ENCODE data around the gene XPO6.

XPO6 gene

GRCh38 chr16:28207399-28207798 lies 4.4 kb downstream of the XPO6 start:
- no peak for DNase-seq

- no peak for DNase-seq
Observed at GRCh38 chr16:28205974-28206373, 5.8 kb downstream of the XPO6 start.

GRCh38 chr16:28205117-28205899 lies 6.5 kb downstream of the XPO6 start:
- DNase-seq = no peak

- no peak for DNase-seq
Observed at GRCh38 chr16:28204622-28205021, 7.1 kb downstream of the XPO6 start.

DNA sequence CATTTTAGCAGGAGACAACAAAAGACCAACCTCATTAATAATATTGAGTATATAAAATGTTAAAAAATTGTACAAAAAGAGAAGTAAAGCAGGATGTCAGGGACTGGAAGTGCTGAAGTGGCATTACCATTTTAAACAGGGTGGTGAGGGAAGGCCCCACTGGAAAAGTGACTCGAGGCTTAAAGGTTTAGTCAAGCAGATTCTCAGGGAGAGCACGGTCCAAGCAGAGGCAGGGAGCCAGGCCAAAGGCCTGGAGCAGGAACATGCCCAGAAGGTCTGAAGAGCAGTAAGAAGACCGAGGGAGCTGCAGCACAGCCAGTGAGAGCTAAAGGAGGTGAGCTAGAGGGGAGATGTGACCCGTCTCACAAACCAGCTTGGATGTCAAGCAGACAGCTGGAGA lies 7.6 kb downstream of the XPO6 start:
- DNase-seq = no peak

DNA sequence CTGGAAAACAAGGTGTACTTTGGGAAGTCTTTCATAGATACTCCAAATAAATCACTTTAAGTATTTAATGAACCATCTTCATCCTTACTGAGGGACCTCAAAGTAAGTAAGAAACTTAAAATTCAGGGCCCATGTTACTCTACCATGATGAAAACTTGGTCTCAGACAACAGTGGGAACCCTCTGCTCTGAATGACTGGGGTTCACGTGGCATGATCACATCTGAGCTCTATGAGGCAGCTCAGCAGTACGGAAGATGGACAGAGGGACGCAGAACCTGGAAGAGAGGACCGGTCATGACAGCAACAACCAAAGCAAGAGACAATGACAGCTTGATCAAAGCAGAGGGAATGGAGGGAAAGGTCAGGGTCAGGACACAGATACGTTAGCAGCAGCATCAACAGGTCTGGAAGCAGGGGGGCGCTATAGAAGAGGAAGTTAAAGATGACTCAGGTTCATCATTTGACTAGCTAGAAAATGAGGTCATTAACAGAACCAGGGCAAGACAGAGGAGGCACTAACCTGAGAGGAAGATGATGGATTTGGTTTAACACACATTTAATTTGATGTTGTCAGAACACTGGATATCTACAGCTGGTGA lies 9.5 kb downstream of the XPO6 start:
- no peak for DNase-seq

- no peak for DNase-seq
Observed at GRCh38 chr16:28200661-28201060, 11.1 kb downstream of the XPO6 start.

DNA sequence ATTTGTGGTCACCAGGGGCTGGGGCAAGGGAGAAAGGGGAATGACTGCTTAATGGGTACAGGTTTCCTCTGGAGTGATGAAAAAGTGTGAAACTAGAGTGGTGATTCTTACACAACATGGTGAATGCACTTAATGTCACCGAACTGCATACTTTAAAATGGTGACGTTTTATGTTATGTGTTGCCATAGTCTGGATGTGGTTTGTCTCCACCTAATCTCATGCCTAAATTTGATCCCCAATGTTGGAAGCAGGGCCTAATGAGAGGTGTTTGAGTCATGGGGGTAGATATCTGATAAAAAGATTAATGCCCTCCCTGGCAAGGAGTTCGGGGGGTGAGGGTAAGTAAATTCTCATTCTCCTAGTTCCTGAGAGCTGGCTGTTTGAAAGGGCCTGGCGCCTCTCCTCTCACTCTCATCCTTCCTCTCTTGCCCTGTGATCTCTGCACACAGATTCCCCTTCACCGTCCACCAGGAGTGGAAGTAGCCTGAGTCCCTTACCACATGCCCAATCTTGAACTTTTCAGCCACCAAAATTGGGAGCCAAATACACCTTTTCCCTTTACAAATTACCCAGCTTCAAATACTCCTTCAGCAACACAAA lies 15.3 kb downstream of the XPO6 start:
- no peak for DNase-seq

DNA sequence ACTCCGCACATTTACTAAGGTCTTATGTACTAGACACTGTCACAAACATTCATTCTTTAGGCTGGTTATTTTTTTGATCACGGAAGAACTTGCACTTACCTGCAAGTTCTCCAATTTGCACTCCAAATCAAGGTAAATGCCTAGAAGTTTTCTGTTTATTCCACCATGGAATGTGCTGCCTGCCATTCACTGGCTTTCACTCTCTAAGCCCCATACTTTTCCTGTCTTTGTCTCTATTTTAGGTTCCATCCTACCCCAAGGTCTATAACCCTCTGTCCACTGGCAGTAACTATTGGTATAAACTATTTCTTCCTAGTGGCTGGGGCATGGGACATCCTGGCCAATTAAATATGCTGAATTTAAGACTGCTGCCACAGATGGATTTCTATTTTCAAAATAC lies 15.9 kb downstream of the XPO6 start:
- no peak for DNase-seq

DNA sequence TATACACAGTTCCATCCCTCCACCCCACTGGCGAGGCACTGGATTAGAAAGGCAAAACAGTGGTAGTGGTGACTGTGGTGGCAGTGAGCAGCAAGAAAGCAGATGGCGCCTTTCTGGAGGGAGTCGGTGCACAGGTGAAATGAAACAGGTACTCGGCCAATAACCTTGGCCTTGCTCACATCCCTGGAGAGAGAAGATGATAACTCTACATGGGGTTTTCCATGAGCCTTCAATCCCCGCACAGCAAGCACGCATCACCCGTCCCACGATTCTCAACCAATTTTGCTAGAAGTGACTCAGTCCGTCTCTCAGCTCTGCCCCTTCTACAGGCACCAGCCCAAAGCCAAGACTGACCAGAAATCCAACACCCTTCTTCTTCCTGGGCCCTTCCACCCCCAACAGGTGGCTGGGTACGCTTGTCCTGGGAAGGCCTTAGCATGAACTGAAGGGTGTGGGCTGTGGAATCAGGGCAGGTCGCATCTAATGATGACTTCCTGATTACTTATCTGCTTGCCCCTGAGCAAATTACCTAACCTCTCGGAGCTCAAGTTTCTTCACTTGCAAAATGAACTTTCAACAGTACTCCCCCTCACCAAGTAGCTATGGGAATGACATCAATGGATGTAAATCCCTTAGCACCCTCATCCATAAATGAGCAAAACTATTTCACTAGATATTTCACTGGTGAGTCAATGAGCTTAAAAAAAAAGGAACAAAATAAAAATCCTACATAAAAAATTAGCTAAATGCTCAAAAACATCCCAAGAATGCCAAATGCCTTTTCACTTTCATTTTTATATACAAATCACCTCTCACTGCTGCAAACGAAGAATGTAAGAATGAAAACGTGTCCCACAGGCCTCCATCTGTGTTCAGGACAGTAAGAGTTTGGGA lies 18.0 kb downstream of the XPO6 start:
- no peak for DNase-seq

DNA sequence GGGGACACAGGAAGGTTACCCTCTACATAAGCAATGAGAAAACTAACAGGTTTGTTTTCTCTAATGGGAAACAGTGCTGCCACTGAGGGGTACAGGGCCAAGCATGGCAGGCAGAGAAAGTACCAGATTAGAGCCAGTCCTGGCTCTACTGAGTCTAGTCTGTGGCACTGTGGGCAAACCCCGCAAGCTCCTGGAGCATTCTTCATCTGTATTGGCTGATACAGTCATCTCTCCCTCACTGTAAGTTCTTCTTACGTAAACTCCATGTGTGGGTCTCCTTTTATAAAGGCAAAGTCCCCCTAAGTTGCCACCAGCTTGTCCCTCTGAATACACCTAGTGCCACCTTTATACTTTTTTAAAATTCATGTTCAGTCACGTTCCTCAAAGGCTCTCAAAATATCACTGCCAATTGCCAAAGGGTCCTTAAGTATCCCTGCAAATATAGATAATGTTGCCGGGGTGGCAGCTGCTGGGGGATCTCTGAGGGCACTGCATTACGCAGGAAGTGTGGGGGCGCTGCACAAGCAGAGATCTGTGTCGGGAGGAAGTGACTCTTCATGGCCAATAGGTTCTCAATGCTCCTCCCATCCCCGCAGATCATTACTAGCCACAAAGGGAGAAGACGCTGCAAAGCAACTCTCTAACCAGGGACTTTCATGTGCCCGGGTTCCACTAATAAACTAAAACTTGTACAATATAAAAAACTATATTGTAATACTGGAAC lies 18.8 kb downstream of the XPO6 start:
- DNase-seq = no peak

DNA sequence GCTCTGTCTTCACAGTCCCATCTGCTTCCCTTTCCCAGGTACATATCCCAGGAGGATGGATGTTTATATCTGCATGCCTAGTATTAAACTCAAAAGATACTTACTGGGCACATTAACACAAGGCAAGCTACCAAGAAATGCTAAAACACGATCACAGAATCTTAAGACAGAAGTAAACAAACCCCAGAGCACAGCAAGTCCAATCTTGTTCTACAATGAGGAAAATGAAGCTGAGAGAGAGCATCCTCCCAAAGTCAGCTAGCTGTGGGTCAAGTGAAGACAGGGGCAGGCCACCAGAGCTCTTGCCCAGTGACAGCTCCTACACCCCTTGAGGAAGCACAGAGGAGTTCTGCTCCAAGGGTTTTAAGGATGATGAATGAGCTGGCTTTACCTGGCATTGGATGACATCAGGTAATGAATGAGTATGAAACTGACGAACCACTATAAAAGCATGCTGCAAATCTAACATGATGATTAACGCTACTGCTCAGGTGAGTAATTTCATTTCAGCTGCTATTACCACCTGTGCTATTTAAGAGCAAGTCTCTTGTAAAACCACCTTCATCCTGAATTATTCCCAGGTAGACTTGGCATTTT lies 20.3 kb downstream of the XPO6 start:
- no peak for DNase-seq

DNA sequence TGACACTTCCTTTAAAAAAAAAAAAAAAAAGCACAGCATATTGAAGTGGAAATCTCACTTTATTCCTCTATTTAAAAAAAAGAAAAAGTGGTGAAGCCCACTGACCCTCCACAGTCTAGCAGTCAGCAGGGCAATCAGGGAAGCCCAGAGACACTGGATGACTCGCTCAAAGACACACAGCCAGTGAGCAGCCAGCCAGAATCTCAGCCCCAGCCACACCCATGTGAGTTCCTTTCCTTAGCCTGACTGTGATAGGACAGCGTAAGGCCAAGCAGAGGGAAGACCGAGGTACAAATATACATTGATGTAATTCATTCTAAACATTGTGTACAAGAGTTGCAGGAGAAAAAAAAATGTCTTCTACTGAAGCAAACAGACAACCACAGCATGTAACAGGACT lies 22.5 kb downstream of the XPO6 start:
- DNase-seq = no peak

DNA sequence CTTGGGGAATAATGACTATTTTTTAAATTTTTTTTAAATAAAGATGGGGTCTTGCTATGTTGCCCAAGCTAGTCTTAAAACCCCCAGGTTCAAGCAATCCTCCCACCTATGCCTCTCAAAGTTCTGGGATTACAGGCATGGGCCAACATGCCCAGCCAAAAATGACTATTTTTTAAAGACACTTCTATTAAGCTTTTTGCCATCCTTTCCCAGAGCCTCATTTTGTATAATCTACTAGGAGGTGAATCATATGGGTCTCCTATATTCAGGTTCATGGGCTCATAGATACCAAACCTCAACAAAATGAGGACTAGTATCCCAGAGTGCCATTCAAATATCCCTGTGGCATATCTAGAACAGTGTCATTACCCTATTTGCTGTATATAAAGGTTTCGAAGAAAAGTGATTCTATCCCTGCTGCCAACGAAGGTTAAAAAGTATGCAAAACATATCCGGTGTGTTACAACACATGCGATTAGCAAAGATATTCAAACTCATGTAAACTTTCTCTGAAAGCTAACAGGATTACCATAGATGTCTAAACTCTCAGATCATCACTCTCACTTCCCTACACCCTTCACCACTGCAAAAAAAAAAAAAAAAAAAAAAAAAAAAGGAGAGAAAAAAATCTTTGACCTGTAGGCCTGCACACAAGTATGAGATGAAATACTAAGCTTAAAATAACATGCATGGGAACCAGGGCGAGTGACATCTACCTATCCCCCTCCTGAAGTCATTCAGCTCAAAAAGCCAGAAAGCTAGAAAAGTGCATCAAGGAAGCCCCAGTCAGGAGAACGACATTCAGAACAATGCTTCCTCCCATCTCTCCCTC lies 23.5 kb downstream of the XPO6 start:
- no peak for DNase-seq

GRCh38 chr16:28187595-28188004 lies 24.2 kb downstream of the XPO6 start:
- no peak for DNase-seq

DNA sequence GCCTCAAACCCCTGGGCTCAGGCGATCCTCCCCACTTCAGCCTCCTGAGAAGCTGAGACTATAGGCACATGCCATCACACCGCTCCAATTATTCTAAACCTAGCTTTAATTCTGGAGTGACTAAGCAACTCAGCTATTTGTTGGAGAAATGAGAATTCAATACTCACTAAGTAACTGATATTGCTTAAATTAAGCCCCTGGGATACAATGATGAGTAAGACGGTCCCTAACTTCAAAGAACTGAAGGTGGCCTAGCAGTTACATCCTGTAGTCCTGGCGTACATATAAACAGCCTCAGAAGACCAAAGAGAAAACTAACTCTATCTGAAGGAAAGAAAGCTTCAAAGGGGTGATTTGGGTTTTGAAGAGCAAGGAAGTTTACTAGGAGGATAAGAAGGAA lies 25.0 kb downstream of the XPO6 start:
- DNase-seq = no peak

DNA sequence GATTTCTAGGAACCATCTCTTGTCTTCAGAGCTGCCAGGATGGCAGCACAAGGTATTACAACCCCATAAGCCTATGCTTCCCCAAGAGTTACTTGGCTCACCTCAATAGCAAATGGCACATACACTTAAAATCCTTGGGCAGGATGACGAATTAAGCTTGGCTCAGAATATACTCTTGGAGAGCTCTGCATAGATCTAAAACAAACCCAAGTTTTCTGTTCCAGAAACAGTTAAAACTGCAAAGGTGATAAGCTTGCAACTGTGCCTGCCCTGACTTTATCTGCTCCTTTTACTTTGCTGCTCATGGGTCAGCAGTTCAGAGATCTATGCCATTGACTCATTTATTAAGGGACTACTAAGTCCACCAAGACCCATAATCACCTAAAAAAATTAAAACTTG lies 26.1 kb downstream of the XPO6 start:
- no peak for DNase-seq

GRCh38 chr16:28184625-28185024 lies 27.1 kb downstream of the XPO6 start:
- DNase-seq = no peak

DNA sequence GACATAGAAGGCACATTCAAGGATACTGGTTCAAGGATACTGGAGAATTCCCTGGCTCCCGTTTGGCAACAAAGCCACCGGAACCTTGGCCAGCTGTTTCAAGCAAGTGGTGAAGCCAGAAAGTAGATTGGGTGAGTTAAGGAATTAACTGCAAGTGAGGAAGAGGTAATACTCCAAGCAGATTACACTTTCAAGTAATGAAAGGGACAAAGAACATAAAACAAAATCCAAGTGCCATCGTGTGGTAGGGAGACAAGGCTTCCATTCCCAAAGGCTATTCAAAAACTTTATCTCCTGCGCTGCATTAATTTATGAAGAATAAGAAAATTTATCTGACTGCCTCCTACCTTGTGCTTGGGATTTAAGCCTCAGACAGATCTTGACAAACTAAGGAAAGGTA lies 27.8 kb downstream of the XPO6 start:
- DNase-seq = no peak

- no peak for DNase-seq
Observed at GRCh38 chr16:28183484-28183883, 28.3 kb downstream of the XPO6 start.

DNA sequence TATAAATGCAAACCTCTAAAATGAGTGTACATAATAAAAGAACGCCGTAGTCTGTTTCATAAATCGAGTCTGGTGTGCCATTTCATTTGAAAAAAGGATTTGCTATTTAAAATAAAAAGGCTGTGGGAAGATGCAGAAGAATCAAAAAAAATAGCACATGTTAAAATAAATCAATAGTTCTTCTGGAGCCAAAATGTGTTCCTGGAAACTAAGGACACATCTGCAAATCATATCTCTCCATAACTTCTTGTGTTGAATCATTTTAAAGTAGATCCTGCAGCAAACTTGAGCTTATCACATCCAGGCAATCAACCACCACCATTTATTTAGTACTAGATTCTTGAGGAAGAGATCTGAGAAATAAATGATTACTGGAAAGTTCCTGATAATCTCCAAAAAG lies 29.0 kb downstream of the XPO6 start:
- DNase-seq = no peak

All from eye (tissue), 1 donor.